B cell (primary cell): ENCODE results near the gene NCOA7. TPM values are rescaled to one million over a fixed set of nuclear protein-coding genes. Genes with fewer than 3 reads are reported as not detected.

ENCODE experiments used
- ATAC-seq: fragments of 200-7000 bp; cut with Tn5 transposase; one replicate; pipeline ENCODE4 v1.10.0; 2021; ENCODE audit warnings: low read depth, mild to moderate bottlenecking, moderate number of reproducible peaks, moderate library complexity
- CTCF ChIA-PET: fragments of 350-600 bp; sonication (Branson Sonifier 250); formaldehyde crosslinking; loops from one replicate; lab custom pipeline; 2021; ENCODE audit warnings: antibody characterized with exemption, inconsistent platforms; lab: Charles Lee
- POLR2A ChIA-PET: fragments of 350-600 bp; sonication (Branson Sonifier 250); formaldehyde crosslinking; loops from one replicate; lab custom pipeline; 2021; ENCODE audit warnings: antibody characterized with exemption; lab: Charles Lee
- DNase-seq: peaks from one replicate; pipeline ENCODE4 v3.0.0; 2013
- H2AFZ ChIP-seq: 2 replicates; pipeline ENCODE4 v1.6.1; 2012; ENCODE audit warnings: mild to moderate bottlenecking, low read depth, low read length; ENCODE audit not compliant: insufficient read depth, poor library complexity, severe bottlenecking
- H3K27ac ChIP-seq, 2 donors: 1 replicate in 1 of 2; 2 replicates in 1 of 2; pipeline ENCODE4 v1.5.1; 2012 to 2013; ENCODE audit warnings: low read length in 2 of 2, mild to moderate bottlenecking in 2 of 2, moderate library complexity in 1 of 2
- H3K27me3 ChIP-seq, 4 experiments: fragments of 200-600 bp in 1 of 4; sonication (generic) in 1 of 4; replicated peaks in 1 of 4; 1 replicate in 2 of 4; 2 replicates in 2 of 4; pipeline versions ENCODE4 v1.6.1 to v1.7.0; 2013 to 2016; ENCODE audit warnings: low read length in 3 of 4, mild to moderate bottlenecking in 2 of 4, mixed read lengths in 1 of 4, moderate library complexity in 1 of 4; ENCODE audit not compliant: insufficient read depth in 4 of 4, control insufficient read depth in 3 of 4; ENCODE audit errors: control extremely low read depth in 1 of 4
- H3K36me3 ChIP-seq, 2 experiments: replicated peaks in 1 of 2; 1 replicate in 1 of 2; 2 replicates in 1 of 2; pipeline versions ENCODE4 v1.6.1 to v1.7.1; 2013; ENCODE audit warnings: low read length in 1 of 2; ENCODE audit not compliant: insufficient read depth in 2 of 2, control insufficient read depth in 1 of 2; ENCODE audit errors: control extremely low read depth in 1 of 2, extremely low read depth in 1 of 2
- H3K4me1 ChIP-seq, 2 donors: fragments of 200-600 bp in 1 of 2; sonication (generic) in 1 of 2; 1 replicate in 1 of 2; 2 replicates in 1 of 2; pipeline versions ENCODE4 v1.5.1 to v1.6.1; 2013 to 2017; ENCODE audit warnings: low read length in 2 of 2; ENCODE audit not compliant: control insufficient read depth in 2 of 2, insufficient read depth in 2 of 2
- H3K4me2 ChIP-seq: replicated peaks from 2 replicates; pipeline ENCODE3; 2012; ENCODE audit warnings: mild to moderate bottlenecking, low read depth, low read length; ENCODE audit not compliant: poor library complexity, severe bottlenecking
- H3K4me3 ChIP-seq, 5 experiments: fragments of 200-600 bp in 1 of 5; sonication (generic) in 1 of 5; 1 replicate in 3 of 5; 2 replicates in 2 of 5; pipeline versions ENCODE4 v1.5.1 to v1.7.0; 2011 to 2016; ENCODE audit warnings: low read length in 4 of 5, mild to moderate bottlenecking in 4 of 5, low read depth in 2 of 5, control low read depth in 1 of 5, moderate library complexity in 1 of 5; ENCODE audit not compliant: insufficient read depth in 1 of 5; ENCODE audit errors: control extremely low read depth in 1 of 5, extremely low read depth in 1 of 5
- H3K79me2 ChIP-seq: fragments of 200-600 bp; sonication (generic); one replicate; pipeline ENCODE4 v1.6.0; 2016; ENCODE audit warnings: low read length; ENCODE audit not compliant: control insufficient read depth, insufficient read depth
- H3K9ac ChIP-seq: fragments of 200-600 bp; sonication (generic); 2 replicates; pipeline ENCODE4 v1.6.1; 2017; ENCODE audit warnings: mild to moderate bottlenecking, low read length, moderate library complexity
- H3K9me3 ChIP-seq, 3 donors: one replicate each; pipeline versions ENCODE4 v1.6.1 to v1.7.1; 2013; ENCODE audit warnings: low read length in 2 of 3; ENCODE audit not compliant: control insufficient read depth in 2 of 3, insufficient read depth in 1 of 3; ENCODE audit errors: control extremely low read depth in 1 of 3
- H4K20me1 ChIP-seq: 2 replicates; pipeline ENCODE4 v1.6.0; 2012; ENCODE audit warnings: mild to moderate bottlenecking, low read length; ENCODE audit not compliant: insufficient read depth, control insufficient read depth, poor library complexity, severe bottlenecking
- H3K27ac Mint-ChIP-seq: one replicate; pipeline ENCODE4 v1.8.0; 2021; ENCODE audit warnings: mixed read lengths
- H3K27me3 Mint-ChIP-seq: one replicate; pipeline ENCODE4 v1.8.0; 2021; ENCODE audit warnings: mixed read lengths
- H3K4me1 Mint-ChIP-seq: one replicate; pipeline ENCODE4 v1.8.0; 2021; ENCODE audit warnings: mixed read lengths
- H3K4me3 Mint-ChIP-seq: one replicate; pipeline ENCODE4 v1.8.0; 2021; ENCODE audit warnings: mixed read lengths
- H3K9me3 Mint-ChIP-seq: one replicate; pipeline ENCODE4 v1.8.0; 2022; ENCODE audit warnings: mixed read lengths; ENCODE audit not compliant: insufficient read depth
- CTCF ChIP-seq: fragments of 200-600 bp; IDR thresholded peaks from one replicate; pipeline ENCODE4 v1.8.0; 2022; ENCODE audit warnings: antibody characterized with exemption, mild to moderate bottlenecking
- EZH2 ChIP-seq: IDR thresholded peaks from 2 replicates; pipeline ENCODE4 v1.6.1; 2012; ENCODE audit warnings: borderline replicate concordance, low read depth, mild to moderate bottlenecking, moderate library complexity, low read length; ENCODE audit not compliant: insufficient read depth, poor library complexity, severe bottlenecking
- WGBS: methylation state at CpG from one replicate; pipeline ENCODE4 v1.1.5; 2013; ENCODE audit warnings: missing lambda C conversion rate; ENCODE audit not compliant: insufficient coverage; 5-methylcytosine and 5-hydroxymethylcytosine counted together
- intact Hi-C: fragments of 100-400 bp; cut with micrococcal nuclease; formaldehyde crosslinking; loops from one replicate; pipeline ENCODE4 v1.10.0; 2022
- polyA plus RNA-seq: library from polyadenylated mRNA; depleted of rRNA; stranded (reverse); fragments of >200 nt; gene quantifications from 2 replicates; pipeline ENCODE4 v1.2.3, GENCODE V29; 2012
- total RNA-seq, 2 donors: library from RNA; stranded (reverse); fragments of 120-200 nt in 1 of 2; gene quantifications; 1 replicate in 1 of 2; 2 replicates in 1 of 2; pipeline versions ENCODE4 v1.2.3 to v1.2.4, GENCODE V29; 2013 to 2022

Gene NCOA7
- total and polyA plus RNA-seq, 2 donors (not counting 1 experiment from before 2014, with no cell fraction given) = 10.9 to 27.4 TPM

- H3K4me3 ChIP-seq = peak overlapping the region in 4 of 5 experiments; percentile 47 to 88 (median 78)
- no peak for TF ChIP-seq CTCF
- no peak for TF ChIP-seq EZH2
- intact Hi-C loops = loop anchor here (1.0 to 10.0 kb wide), 6 partner anchors 9 to 1555 kb away; partner anchors contain the start of genes ECHDC1, HEY2 and HINT3
- H3K9ac ChIP-seq = peak overlapping the region; percentile 89
- no peak for ATAC-seq
- Mint-ChIP-seq H3K9me3 (no peaks in the 10 kb centered on the region), H3K4me3 (peak overlapping the region; percentile 93), H3K4me1 (peaks cover 45% of the 10 kb centered on the region), H3K27me3 (no peaks in the 10 kb centered on the region), H3K27ac (peak overlapping the region; percentile 99)
- no peak for DNase-seq
- H3K9me3 ChIP-seq = no peaks in the 10 kb centered on the region
- no peaks in the 10 kb centered on the region for H3K27me3 ChIP-seq
- peak overlapping the region; percentile 90 for H2AFZ ChIP-seq
- H3K27ac ChIP-seq = peak overlapping the region; percentile 70 to 85
- peaks cover 6% of the 10 kb centered on the region for H4K20me1 ChIP-seq
- ChIA-PET CTCF (interaction anchor here (0.8 to 10.4 kb wide), 20 partner anchors 9 to 1477 kb away, joined by 3 to 130 read pairs (median 4); partner anchors contain the start of genes HINT3, RNF146 and TRMT11), POLR2A (interaction anchor here (1.1 to 3.5 kb wide), 6 partner anchors 9 to 1477 kb away, joined by 3 to 59 read pairs (median 10); partner anchors contain the start of genes HINT3 and TRMT11)
- H3K79me2 ChIP-seq = peaks cover 24% of the 10 kb centered on the region
- peaks cover 20 to 30% of the 10 kb centered on the region in 2 donors for H3K4me1 ChIP-seq
- H3K4me2 ChIP-seq = peak overlapping the region; percentile 95
- no peaks in the 10 kb centered on the region for H3K36me3 ChIP-seq
- 21% methylated on average over 15 of the region's 19 CpGs for WGBS
These were observed 993 bp upstream of the NCOA7 start for GRCh38 chr6:125789576-125790357.
